Activated naive CD8-positive, alpha-beta T cell treated with anti-CD3 and anti-CD28 coated beads for 36 hours (primary cell): ENCODE results near the gene VPS4B. TPM values are rescaled to one million over a fixed set of nuclear protein-coding genes. Genes with fewer than 3 reads are reported as not detected.

Source experiments
- DNase-seq: peaks from one replicate; pipeline ENCODE4 v3.0.0; 2021
- H3K27ac Mint-ChIP-seq: one replicate; pipeline ENCODE4 v1.8.0; 2022; ENCODE audit warnings: mild to moderate bottlenecking, moderate library complexity, mixed read lengths
- H3K27me3 Mint-ChIP-seq: one replicate; pipeline ENCODE4 v1.8.0; 2022; ENCODE audit warnings: mild to moderate bottlenecking, mixed read lengths
- H3K36me3 Mint-ChIP-seq: one replicate; pipeline ENCODE4 v1.8.0; 2021; ENCODE audit warnings: mild to moderate bottlenecking, mixed read lengths
- H3K4me1 Mint-ChIP-seq: one replicate; pipeline ENCODE4 v1.8.0; 2021; ENCODE audit warnings: mixed read lengths
- H3K4me3 Mint-ChIP-seq: one replicate; pipeline ENCODE4 v1.8.0; 2022; ENCODE audit warnings: mild to moderate bottlenecking, moderate library complexity, mixed read lengths
- H3K9me3 Mint-ChIP-seq: one replicate; pipeline ENCODE4 v1.8.0; 2022; ENCODE audit warnings: mixed read lengths
- total RNA-seq, 2 experiments: library from RNA; stranded (reverse); gene quantifications; one replicate each; pipeline ENCODE4 v1.2.3, GENCODE V29; 2021

The VPS4B gene
- total RNA-seq, 2 experiments from 2014 or later: 43.3 to 47.3 TPM

- Mint-ChIP-seq H3K27me3 (no peaks in the 10 kb centered on the region), H3K27ac (no peak overlapping the region), H3K36me3 (peaks cover 26% of the 10 kb centered on the region), H3K4me3 (no peak overlapping the region), H3K9me3 (no peaks in the 10 kb centered on the region), H3K4me1 (peaks cover 30% of the 10 kb centered on the region)
- DNase-seq: no peak
Observed at GRCh38 chr18:63405986-63406385, 16.3 kb downstream of the VPS4B start.

- Mint-ChIP-seq H3K27me3 (no peaks in the 10 kb centered on the region), H3K9me3 (no peaks in the 10 kb centered on the region), H3K4me1 (peaks cover 11% of the 10 kb centered on the region), H3K4me3 (no peak overlapping the region), H3K27ac (peak overlapping the region; percentile 42), H3K36me3 (peaks cover 16% of the 10 kb centered on the region)
- no peak for DNase-seq
Observed at GRCh38 chr18:63402246-63403162, 19.8 kb downstream of the VPS4B start.

DNA sequence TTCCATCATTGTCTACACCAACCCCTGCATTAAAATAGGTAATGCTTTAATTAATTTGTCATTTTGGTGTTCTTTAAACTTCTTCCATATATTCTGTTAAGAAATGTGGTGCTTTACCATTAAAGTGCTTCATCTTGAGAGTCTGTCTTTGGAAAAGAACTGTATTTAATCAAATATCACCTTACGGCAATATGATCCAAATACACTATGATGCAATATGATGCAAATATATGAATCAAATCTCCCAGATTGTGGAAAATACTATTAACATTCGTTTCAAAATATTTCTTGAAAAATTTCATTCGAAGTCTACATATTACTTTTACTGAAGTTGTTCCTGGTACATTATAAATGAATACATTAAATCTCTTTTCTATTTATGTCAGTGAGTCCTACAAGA lies 23.0 kb downstream of the VPS4B start:
- Mint-ChIP-seq H3K36me3 (peaks cover 14% of the 10 kb centered on the region), H3K27me3 (no peaks in the 10 kb centered on the region), H3K4me3 (no peak overlapping the region), H3K4me1 (peaks cover 11% of the 10 kb centered on the region), H3K9me3 (no peaks in the 10 kb centered on the region), H3K27ac (no peak overlapping the region)
- DNase-seq: no peak

DNA sequence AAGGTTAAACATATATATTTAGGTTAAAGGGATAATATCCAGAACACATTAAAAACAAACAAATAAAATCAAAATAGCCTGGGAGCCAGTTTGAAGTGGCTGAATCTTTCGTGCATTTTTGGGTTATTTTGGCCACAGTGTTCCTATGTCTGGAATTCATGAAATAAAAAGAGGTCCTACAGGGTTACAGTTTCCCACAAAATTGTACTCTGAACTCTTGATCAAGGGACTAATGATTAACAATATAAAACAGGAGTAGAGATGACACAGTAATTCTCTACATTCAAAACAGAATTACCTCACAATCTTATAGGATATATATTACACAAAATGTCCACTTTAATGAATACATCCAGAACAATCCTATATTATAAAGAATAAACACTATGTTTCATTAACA lies 24.9 kb downstream of the VPS4B start:
- Mint-ChIP-seq H3K4me1 (peaks cover 6% of the 10 kb centered on the region), H3K27me3 (no peaks in the 10 kb centered on the region), H3K9me3 (no peaks in the 10 kb centered on the region), H3K27ac (no peak overlapping the region), H3K36me3 (peaks cover 8% of the 10 kb centered on the region), H3K4me3 (no peak overlapping the region)
- DNase-seq: no peak

DNA sequence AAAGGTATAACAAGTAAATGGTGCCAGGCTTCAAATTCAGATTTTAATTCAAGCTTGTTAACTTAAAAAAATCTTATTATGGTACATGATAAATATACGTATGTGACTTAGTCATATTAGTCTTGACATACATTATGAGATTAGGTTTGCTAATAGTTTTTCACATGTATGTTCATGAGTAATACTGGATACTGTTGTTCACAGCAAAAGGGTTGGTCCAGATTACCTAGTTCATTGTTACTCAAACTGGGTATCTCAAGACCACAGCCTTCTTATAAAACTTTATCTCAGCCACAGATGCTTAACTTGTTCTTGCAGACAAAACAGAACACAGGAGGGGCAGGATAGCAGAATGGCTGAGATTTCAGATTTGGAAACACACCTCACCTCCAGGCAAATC lies 26.8 kb downstream of the VPS4B start:
- H3K4me1 Mint-ChIP-seq: peaks cover 6% of the 10 kb centered on the region
- no peak overlapping the region for H3K4me3 Mint-ChIP-seq
- H3K27ac Mint-ChIP-seq: no peak overlapping the region
- no peaks in the 10 kb centered on the region for H3K9me3 Mint-ChIP-seq
- DNase-seq: no peak
- H3K36me3 Mint-ChIP-seq: peaks cover 10% of the 10 kb centered on the region
- H3K27me3 Mint-ChIP-seq: no peaks in the 10 kb centered on the region

- Mint-ChIP-seq H3K27ac (no peak overlapping the region), H3K4me3 (no peak overlapping the region), H3K9me3 (no peaks in the 10 kb centered on the region), H3K4me1 (peaks cover 1% of the 10 kb centered on the region), H3K36me3 (peaks cover 9% of the 10 kb centered on the region), H3K27me3 (no peaks in the 10 kb centered on the region)
- no peak for DNase-seq
Observed at GRCh38 chr18:63394954-63395353, 27.3 kb downstream of the VPS4B start.

DNA sequence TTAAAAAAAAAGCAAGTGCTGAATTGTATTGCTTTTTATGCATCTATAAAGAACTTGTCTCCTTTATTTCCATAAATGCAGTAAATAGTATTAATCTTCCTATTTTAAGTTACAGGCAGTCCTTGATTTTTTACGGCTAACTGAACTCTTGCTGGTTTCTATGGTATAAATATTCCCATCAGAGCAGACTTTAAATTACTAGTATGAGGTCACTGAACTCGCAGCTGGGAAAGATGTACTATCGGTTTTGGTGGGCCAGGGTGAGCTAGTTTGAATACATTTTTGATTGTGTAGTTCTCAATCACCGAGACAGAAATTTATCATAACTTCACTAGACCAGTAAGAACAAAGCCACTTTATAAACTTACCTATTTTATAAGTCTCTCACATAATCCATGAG lies 34.4 kb downstream of the VPS4B start:
- Mint-ChIP-seq H3K4me1 (no peaks in the 10 kb centered on the region), H3K4me3 (no peak overlapping the region), H3K27ac (no peak overlapping the region), H3K9me3 (peaks cover 2% of the 10 kb centered on the region), H3K27me3 (no peaks in the 10 kb centered on the region), H3K36me3 (peaks cover 14% of the 10 kb centered on the region)
- DNase-seq: no peak

- Mint-ChIP-seq H3K4me3 (no peak overlapping the region), H3K4me1 (peaks cover 14% of the 10 kb centered on the region), H3K27me3 (no peaks in the 10 kb centered on the region), H3K36me3 (peaks cover 12% of the 10 kb centered on the region), H3K27ac (no peak overlapping the region), H3K9me3 (peaks cover 2% of the 10 kb centered on the region)
- DNase-seq: no peak
Observed at GRCh38 chr18:63382843-63383242, 39.4 kb downstream of the VPS4B start.

- Mint-ChIP-seq H3K9me3 (peaks cover 2% of the 10 kb centered on the region), H3K36me3 (peaks cover 12% of the 10 kb centered on the region), H3K4me1 (peaks cover 14% of the 10 kb centered on the region), H3K27ac (peak overlapping the region; percentile 57), H3K27me3 (no peaks in the 10 kb centered on the region), H3K4me3 (no peak overlapping the region)
- no peak for DNase-seq
Observed at GRCh38 chr18:63379639-63379962, 42.7 kb downstream of the VPS4B start.

DNA sequence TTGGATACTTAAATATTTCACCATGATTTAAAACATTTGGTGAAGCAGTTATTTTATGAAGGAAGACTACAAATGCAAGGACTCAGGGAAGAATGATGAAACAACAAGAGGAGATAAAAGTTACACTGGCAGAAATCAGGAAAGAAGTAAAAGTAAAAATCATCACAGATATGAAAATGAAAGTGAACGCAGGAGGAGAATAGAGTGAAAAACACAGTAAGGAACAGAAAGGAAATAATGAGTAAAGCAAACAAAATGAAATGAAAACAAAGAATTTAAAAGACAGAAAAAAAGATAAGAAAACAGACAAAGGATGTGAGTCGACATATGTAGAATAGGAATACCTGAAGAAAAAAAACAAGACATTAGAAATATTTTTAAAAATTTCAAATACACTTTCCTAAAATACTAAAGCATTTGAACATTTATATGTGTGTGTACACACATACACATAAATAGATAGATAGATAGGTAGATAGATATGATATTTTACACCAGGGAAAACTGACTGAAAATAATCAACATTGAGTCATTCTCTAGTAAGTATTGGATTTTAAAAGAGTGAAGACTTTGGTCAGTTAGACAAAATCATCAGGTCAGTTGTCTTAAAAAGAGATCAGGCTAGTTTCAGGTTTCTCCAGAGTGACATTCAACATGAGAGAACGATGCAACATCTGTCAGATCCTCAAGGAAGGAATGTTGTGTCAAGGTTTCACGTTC lies 43.2 kb downstream of the VPS4B start:
- peaks cover 14% of the 10 kb centered on the region for H3K4me1 Mint-ChIP-seq
- DNase-seq: no peak
- peaks cover 12% of the 10 kb centered on the region for H3K36me3 Mint-ChIP-seq
- no peaks in the 10 kb centered on the region for H3K27me3 Mint-ChIP-seq
- peak overlapping the region; percentile 47 for H3K4me3 Mint-ChIP-seq
- H3K27ac Mint-ChIP-seq: peak overlapping the region; percentile 77
- H3K9me3 Mint-ChIP-seq: peaks cover 2% of the 10 kb centered on the region

DNA sequence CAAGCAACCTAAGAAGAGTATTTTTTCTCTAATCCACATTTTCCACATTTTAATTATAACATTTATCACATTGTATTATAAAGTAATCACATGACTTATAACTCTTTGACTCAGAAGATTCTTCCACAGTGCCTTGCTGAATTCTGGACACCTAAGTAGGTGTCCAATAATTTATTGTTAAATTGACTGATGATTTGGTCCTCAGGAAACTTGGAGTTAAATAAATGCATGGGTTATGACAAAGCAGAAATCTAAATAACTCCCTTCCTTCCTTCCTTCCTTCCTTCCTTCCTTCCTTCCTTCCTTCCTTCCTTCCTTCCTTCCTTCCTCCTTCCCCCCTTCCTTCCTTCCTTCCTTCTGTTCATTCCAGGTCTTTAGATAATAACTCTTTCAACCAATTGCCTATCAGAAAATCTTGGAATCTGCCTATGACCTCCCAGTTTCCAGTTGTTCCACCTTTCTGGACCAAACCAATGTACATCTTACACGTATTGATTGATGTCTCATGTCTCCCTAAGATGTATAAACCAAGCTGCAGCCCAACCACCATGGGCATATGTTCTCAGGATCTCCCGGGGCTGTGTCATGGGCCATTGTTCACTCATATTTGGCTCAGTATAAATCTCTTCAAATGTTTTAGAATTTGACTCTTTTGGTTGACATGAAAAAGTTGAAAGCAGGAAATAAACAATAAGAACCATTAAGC lies 44.8 kb downstream of the VPS4B start:
- H3K4me3 Mint-ChIP-seq: no peak overlapping the region
- DNase-seq: no peak
- no peaks in the 10 kb centered on the region for H3K9me3 Mint-ChIP-seq
- H3K27ac Mint-ChIP-seq: no peak overlapping the region
- no peaks in the 10 kb centered on the region for H3K27me3 Mint-ChIP-seq
- H3K36me3 Mint-ChIP-seq: peaks cover 2% of the 10 kb centered on the region
- peaks cover 14% of the 10 kb centered on the region for H3K4me1 Mint-ChIP-seq

GRCh38 chr18:63376538-63376937 lies 45.7 kb downstream of the VPS4B start:
- H3K9me3 Mint-ChIP-seq: no peaks in the 10 kb centered on the region
- H3K36me3 Mint-ChIP-seq: peaks cover 1% of the 10 kb centered on the region
- no peak overlapping the region for H3K27ac Mint-ChIP-seq
- H3K4me1 Mint-ChIP-seq: peaks cover 14% of the 10 kb centered on the region
- H3K27me3 Mint-ChIP-seq: no peaks in the 10 kb centered on the region
- no peak overlapping the region for H3K4me3 Mint-ChIP-seq
- DNase-seq: no peak

DNA sequence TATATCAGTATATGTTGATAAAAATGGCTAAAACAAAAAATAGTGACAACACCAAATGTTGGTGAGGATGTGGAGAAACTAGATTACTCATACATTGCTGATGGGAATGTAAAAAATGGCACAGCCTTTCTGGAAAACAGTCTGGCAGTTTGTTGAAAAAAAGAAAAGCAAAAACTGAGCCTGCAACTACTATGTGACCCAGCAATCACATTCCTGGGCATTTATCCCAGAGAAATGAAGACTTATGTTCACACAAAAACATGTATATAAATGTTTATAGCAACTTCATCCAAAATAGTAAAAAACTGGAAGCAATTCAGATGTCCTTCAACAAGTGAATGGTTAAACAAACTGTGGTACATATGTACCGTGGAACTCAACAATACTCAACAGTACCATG lies 47.7 kb downstream of the VPS4B start:
- Mint-ChIP-seq H3K27me3 (no peaks in the 10 kb centered on the region), H3K36me3 (peaks cover 7% of the 10 kb centered on the region), H3K4me1 (peaks cover 12% of the 10 kb centered on the region), H3K27ac (no peak overlapping the region), H3K4me3 (no peak overlapping the region), H3K9me3 (peaks cover 2% of the 10 kb centered on the region)
- no peak for DNase-seq

GRCh38 chr18:63373161-63373560 lies 49.1 kb downstream of the VPS4B start:
- Mint-ChIP-seq H3K9me3 (peaks cover 12% of the 10 kb centered on the region), H3K4me3 (no peak overlapping the region), H3K4me1 (peaks cover 5% of the 10 kb centered on the region), H3K27me3 (no peaks in the 10 kb centered on the region), H3K27ac (no peak overlapping the region), H3K36me3 (peaks cover 14% of the 10 kb centered on the region)
- no peak for DNase-seq

DNA sequence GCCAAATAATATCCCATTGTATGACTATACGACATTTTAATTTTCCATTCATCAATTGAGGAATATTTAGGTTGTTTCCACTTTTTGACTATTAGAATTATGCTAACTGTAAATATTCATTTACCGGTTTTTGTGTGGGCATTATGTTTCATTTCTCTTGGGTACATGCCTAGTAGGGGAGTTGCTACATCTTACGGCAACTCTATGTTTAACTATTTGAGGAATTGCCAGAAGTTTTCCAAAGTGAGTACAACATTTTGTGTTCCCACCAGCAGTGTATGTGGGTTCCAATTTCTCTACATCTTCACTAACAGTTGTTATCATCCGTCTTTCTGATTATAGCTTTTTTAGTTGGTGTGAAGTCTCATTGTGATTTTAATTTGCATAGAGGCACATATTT lies 53.7 kb downstream of the VPS4B start:
- H3K4me1 Mint-ChIP-seq: peaks cover 28% of the 10 kb centered on the region
- H3K27me3 Mint-ChIP-seq: no peaks in the 10 kb centered on the region
- no peak for DNase-seq
- H3K4me3 Mint-ChIP-seq: peak overlapping the region; percentile 96
- H3K27ac Mint-ChIP-seq: no peak overlapping the region
- H3K36me3 Mint-ChIP-seq: peaks cover 31% of the 10 kb centered on the region
- H3K9me3 Mint-ChIP-seq: peaks cover 18% of the 10 kb centered on the region
